Activated T-helper 17 cell treated with anti-CD3 and anti-CD28 coated beads, Interleukin-2, amount 50 U/mL, for 72 hours (primary cell): ENCODE measurements around the gene PSORS1C2. TPM values are rescaled to one million over a fixed set of nuclear protein-coding genes. Genes with fewer than 3 reads are reported as not detected.

Source experiments
- ATAC-seq: fragments of 150-1000 bp; cut with Tn5 transposase; replicated peaks from 2 replicates; pipeline ENCODE4 v1.10.0; 2021; ENCODE audit warnings: mild to moderate bottlenecking, moderate library complexity
- H3K27ac Mint-ChIP-seq: one replicate; pipeline ENCODE4 v1.8.0; 2022; ENCODE audit warnings: mixed read lengths
- H3K27me3 Mint-ChIP-seq: one replicate; pipeline ENCODE4 v1.8.0; 2022; ENCODE audit warnings: mixed read lengths
- H3K36me3 Mint-ChIP-seq: one replicate; pipeline ENCODE4 v1.8.0; 2022; ENCODE audit warnings: low read depth, mild to moderate bottlenecking, mixed read lengths
- H3K4me1 Mint-ChIP-seq: one replicate; pipeline ENCODE4 v1.8.0; 2022; ENCODE audit warnings: mixed read lengths
- H3K4me3 Mint-ChIP-seq: one replicate; pipeline ENCODE4 v1.8.0; 2022; ENCODE audit warnings: mild to moderate bottlenecking, mixed read lengths
- H3K9me3 Mint-ChIP-seq: one replicate; pipeline ENCODE4 v1.8.0; 2022; ENCODE audit warnings: mixed read lengths
- total RNA-seq, 2 donors: library from RNA; stranded (reverse); gene quantifications; one replicate each; pipeline ENCODE4 v1.2.3, GENCODE V29; 2022

Gene PSORS1C2
- total RNA-seq, 2 donors from 2014 or later, result not detected

GRCh38 chr6:31118178-31118577, 20.7 kb downstream of the PSORS1C2 start:
- no peaks in the 10 kb centered on the region for H3K9me3 Mint-ChIP-seq
- no peak overlapping the region for H3K27ac Mint-ChIP-seq
- H3K36me3 Mint-ChIP-seq, result no peaks in the 10 kb centered on the region
- peaks cover 7% of the 10 kb centered on the region for H3K4me1 Mint-ChIP-seq
- peaks cover 6% of the 10 kb centered on the region for H3K27me3 Mint-ChIP-seq
- no peak for ATAC-seq
- no peak overlapping the region for H3K4me3 Mint-ChIP-seq

GRCh38 chr6:31116661-31117385, 22.0 kb downstream of the PSORS1C2 start:
- Mint-ChIP-seq H3K36me3 (no peaks in the 10 kb centered on the region), H3K27me3 (peaks cover 6% of the 10 kb centered on the region), H3K9me3 (no peaks in the 10 kb centered on the region), H3K4me3 (no peak overlapping the region), H3K4me1 (peaks cover 7% of the 10 kb centered on the region), H3K27ac (no peak overlapping the region)
- ATAC-seq, result no peak

GRCh38 chr6:31115941-31116560, 22.8 kb downstream of the PSORS1C2 start:
- Mint-ChIP-seq H3K4me3 (no peak overlapping the region), H3K27ac (no peak overlapping the region), H3K9me3 (no peaks in the 10 kb centered on the region), H3K4me1 (peaks cover 7% of the 10 kb centered on the region), H3K36me3 (no peaks in the 10 kb centered on the region), H3K27me3 (peaks cover 6% of the 10 kb centered on the region)
- no peak for ATAC-seq

- Mint-ChIP-seq H3K9me3 (no peaks in the 10 kb centered on the region), H3K27me3 (peaks cover 6% of the 10 kb centered on the region), H3K27ac (peak overlapping the region; percentile 2), H3K36me3 (no peaks in the 10 kb centered on the region), H3K4me3 (no peak overlapping the region), H3K4me1 (peaks cover 7% of the 10 kb centered on the region)
- no peak for ATAC-seq
Observed at GRCh38 chr6:31114970-31115849, 23.7 kb downstream of the PSORS1C2 start.

- no peaks in the 10 kb centered on the region for H3K9me3 Mint-ChIP-seq
- ATAC-seq, result no peak
Observed at GRCh38 chr6:31114541-31114878, 24.4 kb downstream of the PSORS1C2 start, which contains the start of gene PSORS1C1. Gene PSORS1C1, plus strand, starts transcription at chr6:31114800. Its CDS starts 14,833 bp downstream, at chr6:31129633.

GRCh38 chr6:31113861-31114540, 24.9 kb downstream of the PSORS1C2 start:
- no peak for ATAC-seq
- H3K36me3 Mint-ChIP-seq, result no peaks in the 10 kb centered on the region
- H3K4me1 Mint-ChIP-seq, result peaks cover 7% of the 10 kb centered on the region
- H3K4me3 Mint-ChIP-seq, result no peak overlapping the region
- H3K27me3 Mint-ChIP-seq, result peaks cover 11% of the 10 kb centered on the region
- no peak overlapping the region for H3K27ac Mint-ChIP-seq
- no peaks in the 10 kb centered on the region for H3K9me3 Mint-ChIP-seq

More at GRCh38 chr6:31114541-31114878, 24.4 kb downstream of the PSORS1C2 start, which contains the start of gene PSORS1C1:
- Mint-ChIP-seq H3K27me3 (peaks cover 9% of the 10 kb centered on the region), H3K36me3 (no peaks in the 10 kb centered on the region), H3K27ac (peak within 1 kb of the TSS; percentile 2), H3K4me1 (peaks cover 7% of the 10 kb centered on the region), H3K4me3 (no peak within 1 kb of the TSS)

GRCh38 chr6:31112478-31112877, 26.4 kb downstream of the PSORS1C2 start, which contains the start of gene C6orf15:
Gene C6orf15, minus strand, starts transcription at chr6:31112575. Its CDS starts 20 bp downstream, at chr6:31112555.
- no peak for ATAC-seq
- H3K36me3 Mint-ChIP-seq, result no peaks in the 10 kb centered on the region
- H3K4me3 Mint-ChIP-seq, result no peak within 1 kb of the TSS
- H3K4me1 Mint-ChIP-seq, result peaks cover 7% of the 10 kb centered on the region
- H3K27me3 Mint-ChIP-seq, result peaks cover 11% of the 10 kb centered on the region
- H3K9me3 Mint-ChIP-seq, result no peaks in the 10 kb centered on the region
- H3K27ac Mint-ChIP-seq, result peak within 1 kb of the TSS; percentile 7

- peaks cover 7% of the 10 kb centered on the region for H3K4me1 Mint-ChIP-seq
- no peak for ATAC-seq
- no peaks in the 10 kb centered on the region for H3K36me3 Mint-ChIP-seq
- no peak overlapping the region for H3K27ac Mint-ChIP-seq
- H3K9me3 Mint-ChIP-seq, result no peaks in the 10 kb centered on the region
- H3K27me3 Mint-ChIP-seq, result peaks cover 11% of the 10 kb centered on the region
- no peak overlapping the region for H3K4me3 Mint-ChIP-seq
Observed at GRCh38 chr6:31111712-31112111, 27.2 kb downstream of the PSORS1C2 start.

- peaks cover 11% of the 10 kb centered on the region for H3K27me3 Mint-ChIP-seq
- no peak for ATAC-seq
- H3K27ac Mint-ChIP-seq, result no peak overlapping the region
- H3K9me3 Mint-ChIP-seq, result no peaks in the 10 kb centered on the region
- H3K36me3 Mint-ChIP-seq, result no peaks in the 10 kb centered on the region
- H3K4me3 Mint-ChIP-seq, result no peak overlapping the region
- peaks cover 7% of the 10 kb centered on the region for H3K4me1 Mint-ChIP-seq
Observed at GRCh38 chr6:31110825-31111582, 27.9 kb downstream of the PSORS1C2 start.

- Mint-ChIP-seq H3K9me3 (no peaks in the 10 kb centered on the region), H3K4me1 (no peaks in the 10 kb centered on the region), H3K36me3 (no peaks in the 10 kb centered on the region), H3K27me3 (peaks cover 4% of the 10 kb centered on the region), H3K4me3 (no peak overlapping the region), H3K27ac (no peak overlapping the region)
- ATAC-seq, result peak; percentile 28
Observed at GRCh38 chr6:31107052-31107451, 31.8 kb downstream of the PSORS1C2 start.

GRCh38 chr6:31103136-31103535, 35.7 kb downstream of the PSORS1C2 start:
- H3K9me3 Mint-ChIP-seq, result no peaks in the 10 kb centered on the region
- H3K36me3 Mint-ChIP-seq, result no peaks in the 10 kb centered on the region
- no peaks in the 10 kb centered on the region for H3K27me3 Mint-ChIP-seq
- no peak overlapping the region for H3K4me3 Mint-ChIP-seq
- no peak overlapping the region for H3K27ac Mint-ChIP-seq
- no peaks in the 10 kb centered on the region for H3K4me1 Mint-ChIP-seq
- ATAC-seq, result no peak

- ATAC-seq, result no peak
- H3K9me3 Mint-ChIP-seq, result no peaks in the 10 kb centered on the region
- no peaks in the 10 kb centered on the region for H3K36me3 Mint-ChIP-seq
- H3K4me3 Mint-ChIP-seq, result no peak overlapping the region
- no peak overlapping the region for H3K27ac Mint-ChIP-seq
- no peaks in the 10 kb centered on the region for H3K27me3 Mint-ChIP-seq
- peaks cover 23% of the 10 kb centered on the region for H3K4me1 Mint-ChIP-seq
Observed at GRCh38 chr6:31098449-31098938, 40.4 kb downstream of the PSORS1C2 start.

- Mint-ChIP-seq H3K27me3 (no peaks in the 10 kb centered on the region), H3K36me3 (no peaks in the 10 kb centered on the region), H3K4me1 (peaks cover 28% of the 10 kb centered on the region), H3K9me3 (no peaks in the 10 kb centered on the region), H3K27ac (no peak overlapping the region), H3K4me3 (no peak overlapping the region)
- no peak for ATAC-seq
Observed at GRCh38 chr6:31096656-31097055, 42.2 kb downstream of the PSORS1C2 start.
